ENCODE results near the gene CD9.
A peak's percentile ranks its signal among the peaks of the same experiment; 100 is the strongest.

- TF ChIP-seq, protein P1, sequence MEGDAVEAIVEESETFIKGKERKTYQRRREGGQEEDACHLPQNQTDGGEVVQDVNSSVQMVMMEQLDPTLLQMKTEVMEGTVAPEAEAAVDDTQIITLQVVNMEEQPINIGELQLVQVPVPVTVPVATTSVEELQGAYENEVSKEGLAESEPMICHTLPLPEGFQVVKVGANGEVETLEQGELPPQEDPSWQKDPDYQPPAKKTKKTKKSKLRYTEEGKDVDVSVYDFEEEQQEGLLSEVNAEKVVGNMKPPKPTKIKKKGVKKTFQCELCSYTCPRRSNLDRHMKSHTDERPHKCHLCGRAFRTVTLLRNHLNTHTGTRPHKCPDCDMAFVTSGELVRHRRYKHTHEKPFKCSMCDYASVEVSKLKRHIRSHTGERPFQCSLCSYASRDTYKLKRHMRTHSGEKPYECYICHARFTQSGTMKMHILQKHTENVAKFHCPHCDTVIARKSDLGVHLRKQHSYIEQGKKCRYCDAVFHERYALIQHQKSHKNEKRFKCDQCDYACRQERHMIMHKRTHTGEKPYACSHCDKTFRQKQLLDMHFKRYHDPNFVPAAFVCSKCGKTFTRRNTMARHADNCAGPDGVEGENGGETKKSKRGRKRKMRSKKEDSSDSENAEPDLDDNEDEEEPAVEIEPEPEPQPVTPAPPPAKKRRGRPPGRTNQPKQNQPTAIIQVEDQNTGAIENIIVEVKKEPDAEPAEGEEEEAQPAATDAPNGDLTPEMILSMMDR (IDR thresholded peaks at IDR 0.05) = peak; percentile 52 to 100 (median 98)
- TF ChIP-seq POLR2A (IDR thresholded peaks at IDR 0.05) = peak; percentile 64 to 85 (median 69)
Measured at GRCh38 chr12:6278439-6279255, 78.4 kb downstream of the CD9 start.
